GM19023 (cell line): ENCODE data around the gene C3orf20.

ENCODE experiments used
- ATAC-seq: cut with Tn5 transposase; IDR thresholded peaks from one replicate; pipeline ENCODE4 v1.9.1; 2021; ENCODE audit warnings: mild to moderate bottlenecking, moderate library complexity; ENCODE audit not compliant: unreplicated experiment

Gene C3orf20

GRCh38 chr3:14772533-14773138 is 97.7 kb downstream of the C3orf20 start:
- ATAC-seq, result no peak

- no peak for ATAC-seq
Observed at GRCh38 chr3:14773281-14773680, 98.3 kb downstream of the C3orf20 start.

- no peak for ATAC-seq
Observed at GRCh38 chr3:14773691-14774128, 98.8 kb downstream of the C3orf20 start.

DNA sequence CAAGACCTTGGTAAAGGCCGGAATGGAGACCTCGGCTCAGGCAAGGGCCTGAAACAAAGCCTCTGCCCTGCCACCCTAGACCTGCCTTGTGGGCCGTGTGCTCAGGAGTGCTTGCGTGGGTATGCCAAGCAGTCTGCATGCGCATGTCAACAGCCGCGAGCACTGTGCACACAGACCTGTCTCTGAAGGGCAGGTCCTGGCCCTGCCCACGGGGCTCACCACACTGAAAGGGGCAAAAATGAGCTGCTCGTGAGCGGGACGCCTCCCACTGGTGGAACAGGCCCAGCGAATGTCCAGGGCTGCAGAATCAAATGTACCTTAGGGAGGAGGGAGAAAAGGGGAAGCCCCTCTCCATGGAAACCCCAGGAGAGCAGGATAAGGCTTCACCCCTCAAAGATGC is 99.5 kb downstream of the C3orf20 start:
- no peak for ATAC-seq

DNA sequence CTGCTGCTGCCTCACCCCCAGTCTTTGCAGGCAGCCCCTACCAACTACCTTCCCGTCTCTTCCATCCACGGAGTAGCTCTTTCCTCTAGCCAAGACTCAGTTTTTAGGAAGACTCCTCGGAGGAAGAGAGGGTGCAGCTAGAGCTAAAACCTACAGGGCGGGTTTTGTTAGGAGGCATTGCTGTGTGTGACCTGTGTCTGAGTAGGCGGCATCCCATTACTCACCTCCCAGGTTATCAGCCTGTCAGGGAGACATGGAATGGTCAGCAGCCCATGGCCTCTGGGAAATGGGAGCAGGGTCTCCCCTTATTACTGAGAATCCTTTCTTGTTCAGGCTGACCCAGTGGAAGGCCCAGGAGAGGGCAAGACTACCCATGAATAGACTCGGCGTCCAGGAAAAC is 100.1 kb downstream of the C3orf20 start:
- no peak for ATAC-seq

DNA sequence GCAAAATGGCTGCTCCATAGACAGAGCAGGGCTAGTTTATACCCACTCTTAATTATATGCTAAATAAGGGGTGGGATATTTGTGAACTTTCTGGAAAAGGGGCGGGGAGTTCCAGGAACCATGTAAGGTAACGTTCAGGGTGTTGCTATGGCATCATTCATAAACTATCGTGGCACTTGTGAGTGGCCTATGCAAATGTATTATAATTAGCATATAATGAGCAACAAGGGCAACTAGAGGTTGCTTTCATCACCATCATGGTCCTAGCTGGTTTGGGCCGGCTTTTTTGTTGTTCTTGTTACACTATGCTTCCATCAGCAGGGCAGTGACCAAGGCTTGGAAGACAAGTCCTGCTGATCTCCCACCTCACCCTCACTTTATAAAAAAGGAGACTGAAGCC is 100.6 kb downstream of the C3orf20 start:
- no peak for ATAC-seq

DNA sequence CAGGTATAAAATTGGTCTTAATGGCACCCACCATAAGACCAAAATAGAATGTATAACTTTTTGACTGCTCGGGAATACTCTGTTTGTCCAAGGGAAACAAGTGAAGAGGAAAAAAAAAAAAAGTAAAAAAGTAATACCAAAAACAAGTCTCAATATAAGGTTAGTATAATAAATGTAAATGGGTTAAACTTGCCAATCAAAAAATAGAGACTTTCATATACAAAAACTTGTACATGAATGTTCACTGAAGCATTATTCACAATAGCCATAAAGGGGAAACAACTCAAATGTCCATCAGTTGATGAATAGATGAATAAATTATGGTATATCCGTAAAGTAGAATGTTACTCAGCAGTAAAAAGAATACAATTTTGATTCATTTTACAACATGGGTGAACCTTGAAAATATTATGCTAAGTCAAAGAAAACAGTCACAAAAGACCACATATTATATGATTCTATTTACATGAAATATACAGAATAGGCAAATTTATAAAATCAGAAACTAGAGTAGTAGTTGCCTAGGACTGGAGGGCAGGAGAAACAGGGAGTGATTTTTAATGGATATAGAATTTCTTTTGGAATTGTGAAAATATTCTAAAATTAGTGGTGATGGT is 104.2 kb downstream of the C3orf20 start:
- no peak for ATAC-seq

DNA sequence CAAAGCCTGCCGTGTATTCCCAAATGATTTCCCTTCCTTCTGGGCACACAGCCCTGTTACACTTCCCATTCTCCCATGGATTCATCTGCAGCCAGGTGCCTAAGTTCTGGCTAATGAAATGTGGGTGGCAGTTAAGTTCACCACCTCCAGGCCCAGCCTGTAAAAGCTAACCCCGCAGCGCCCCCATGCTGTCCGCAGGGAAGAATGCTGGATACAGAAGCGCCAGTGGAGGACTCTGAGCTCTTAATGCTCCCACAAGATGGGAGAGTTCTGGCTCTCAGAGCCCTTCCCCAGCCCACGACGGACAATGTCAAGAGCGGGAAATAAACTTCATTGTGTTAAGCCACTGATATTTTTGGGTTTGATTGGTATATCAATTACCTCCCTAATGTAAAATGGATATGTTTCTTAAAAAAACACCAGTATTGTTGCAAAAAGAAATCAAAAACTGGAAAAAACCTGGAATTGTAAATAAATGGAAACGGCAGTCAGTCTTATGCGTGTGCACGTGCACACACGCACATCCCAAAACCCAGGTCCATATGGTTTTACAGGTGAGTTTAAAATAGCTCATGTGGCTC is 106.1 kb downstream of the C3orf20 start:
- ATAC-seq, result no peak

- no peak for ATAC-seq
Observed at GRCh38 chr3:14783480-14784086, 108.6 kb downstream of the C3orf20 start.

GRCh38 chr3:14784087-14784681 is 109.2 kb downstream of the C3orf20 start:
- ATAC-seq, result no peak

DNA sequence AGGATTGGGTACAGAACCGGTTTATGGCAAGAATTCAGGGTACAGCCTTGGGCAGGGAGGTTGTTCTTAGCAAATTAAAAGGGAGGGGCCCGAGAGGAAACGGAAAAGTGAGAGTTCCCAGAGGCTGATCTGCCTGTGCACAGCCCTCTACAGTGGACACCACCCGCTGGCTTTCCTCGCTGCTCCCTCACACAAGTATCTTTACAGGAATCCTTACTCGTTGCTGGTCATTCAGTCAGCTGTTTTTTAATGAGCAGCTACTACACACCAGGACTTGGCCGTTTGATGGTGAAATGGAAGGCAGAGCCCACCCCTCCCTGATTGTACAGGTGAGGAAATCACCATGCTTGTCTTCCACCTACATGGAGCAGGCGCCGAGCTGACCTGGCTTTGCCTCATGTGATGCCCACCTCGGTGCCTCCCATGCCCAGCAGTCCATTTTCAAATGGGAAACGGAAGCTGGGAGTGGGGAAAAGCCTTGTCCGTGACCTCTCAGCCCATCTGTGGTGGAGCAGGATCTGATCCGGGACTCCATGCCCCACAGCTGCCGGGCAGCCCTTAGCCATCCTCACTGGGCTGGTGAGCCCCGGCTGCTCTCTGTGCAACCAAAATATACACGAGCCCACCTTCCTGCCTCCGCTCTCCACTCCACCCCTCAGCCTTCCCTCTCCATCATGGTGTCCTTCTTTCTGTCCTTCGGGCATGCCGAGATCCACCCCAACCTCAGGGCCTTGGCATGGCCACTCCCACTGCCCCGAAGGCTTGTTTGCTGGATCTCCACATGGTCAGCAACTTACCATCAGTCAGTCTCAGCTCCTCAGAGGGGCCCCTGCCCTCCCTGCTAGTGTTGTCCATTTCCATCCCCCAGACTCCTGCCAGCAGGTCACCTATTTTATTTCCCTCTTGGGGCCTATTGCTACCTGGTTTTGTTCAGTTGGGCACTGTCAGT is 110.5 kb downstream of the C3orf20 start:
- ATAC-seq, result no peak

GRCh38 chr3:14786369-14786768 is 111.4 kb downstream of the C3orf20 start:
- no peak for ATAC-seq

GRCh38 chr3:14787630-14788029 is 112.7 kb downstream of the C3orf20 start:
- ATAC-seq, result no peak

DNA sequence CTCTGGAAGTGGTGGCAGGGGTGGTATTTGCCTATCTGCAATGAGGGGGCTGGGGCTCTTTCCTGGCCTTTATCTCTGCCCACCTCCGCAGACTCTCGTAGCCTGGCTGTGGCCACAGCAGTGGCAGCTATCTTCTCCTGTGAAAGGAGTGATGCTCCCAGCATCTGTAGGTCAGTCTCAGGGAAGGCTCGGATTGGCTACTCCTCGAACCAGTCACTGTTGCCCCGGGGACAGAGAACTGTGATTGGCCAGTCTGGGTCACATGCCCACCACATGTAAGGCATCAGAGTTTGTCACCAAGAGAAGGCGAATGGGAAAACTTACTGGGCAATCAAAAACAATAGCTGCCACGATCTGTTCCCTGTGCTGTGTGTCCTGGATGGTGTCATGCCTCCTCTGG is 113.7 kb downstream of the C3orf20 start:
- no peak for ATAC-seq

GRCh38 chr3:14789221-14789620 is 114.3 kb downstream of the C3orf20 start:
- ATAC-seq, result no peak

- no peak for ATAC-seq
Observed at GRCh38 chr3:14789640-14790285, 114.8 kb downstream of the C3orf20 start.

GRCh38 chr3:14791343-14791945 is 116.5 kb downstream of the C3orf20 start:
- no peak for ATAC-seq

DNA sequence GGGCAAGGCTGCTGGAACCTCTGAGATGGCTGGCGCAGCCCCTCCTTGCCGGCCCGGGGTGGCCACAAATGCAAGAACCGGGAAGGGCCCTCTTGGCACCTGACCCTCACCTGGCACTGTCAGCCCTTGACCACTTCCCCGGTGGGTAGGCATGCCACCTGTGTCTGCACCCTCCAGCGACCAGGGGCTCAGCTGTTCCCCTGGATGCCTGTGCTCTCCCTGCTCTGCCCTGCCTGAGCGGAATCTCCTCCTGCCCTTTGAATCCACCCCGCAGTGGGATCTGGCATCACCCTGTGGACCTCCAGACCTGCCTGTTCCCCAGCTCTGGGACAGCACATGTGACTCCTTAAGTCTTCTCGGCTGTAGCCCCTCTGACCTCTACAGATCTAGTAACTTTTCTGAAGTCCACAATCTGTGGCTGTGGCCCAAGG is 117.8 kb downstream of the C3orf20 start:
- no peak for ATAC-seq

GRCh38 chr3:14793126-14793857 is 118.4 kb downstream of the C3orf20 start:
- ATAC-seq, result no peak
